ENCODE measurements around the gene DHCR24. TPM values are rescaled to one million over a fixed set of nuclear protein-coding genes. Genes with fewer than 3 reads are reported as not detected.

The DHCR24 gene
- total and polyA plus RNA-seq, 3 donors (not counting 1 experiment from before 2014, with no cell fraction given): 335 to 503 (median 425) TPM

Other genes with a start within 250 kb of the DHCR24 start
- gene MROH7, start 245.4 kb downstream of the DHCR24 start, total RNA-seq: under 1 TPM in 1 of 2 donors, not detected in 1; 0.42 TPM
- not detected for gene MROH7, start 245.4 kb downstream of the DHCR24 start, polyA plus RNA-seq
- 10 to 100 TPM; 22.7 to 29.2 TPM for gene TTC4, start 171.3 kb downstream of the DHCR24 start, total RNA-seq
- 28.1 TPM for gene TTC4, start 171.3 kb downstream of the DHCR24 start, polyA plus RNA-seq
- gene PARS2, start 122.7 kb downstream of the DHCR24 start, total RNA-seq: 10 to 100 TPM in 1 of 2 donors, 1 to 10 TPM in 1; 4.5 to 10.3 TPM
- 3.5 TPM for gene PARS2, start 122.7 kb downstream of the DHCR24 start, polyA plus RNA-seq
- 10 to 100 TPM in 1 of 2 donors, 1 to 10 TPM in 1; 7.9 to 13.3 TPM for gene TTC22, start 85.9 kb downstream of the DHCR24 start, total RNA-seq
- 7.0 TPM for gene TTC22, start 85.9 kb downstream of the DHCR24 start, polyA plus RNA-seq
- 1 to 10 TPM; 1.3 to 1.8 TPM for gene TMEM61, start 93.4 kb upstream of the DHCR24 start, total RNA-seq
- gene TMEM61, start 93.4 kb upstream of the DHCR24 start, polyA plus RNA-seq: 0.78 TPM
- not detected for gene BSND, start 111.7 kb upstream of the DHCR24 start, total RNA-seq
- gene BSND, start 111.7 kb upstream of the DHCR24 start, polyA plus RNA-seq: not detected
- gene PCSK9, start 152.4 kb upstream of the DHCR24 start, total RNA-seq: 10 to 100 TPM in 1 of 2 donors, under 1 TPM in 1; 0.67 to 75.0 TPM
- 52.1 TPM for gene PCSK9, start 152.4 kb upstream of the DHCR24 start, polyA plus RNA-seq

Measured in mammary epithelial cell (primary cell).